Lung (tissue), 12 donors: ENCODE data around the gene CCDC27. TPM values are rescaled to one million over a fixed set of nuclear protein-coding genes. Genes with fewer than 3 reads are reported as not detected.

Experiments used
- ATAC-seq: fragments of 200-7000 bp; cut with Tn5 transposase; one replicate; pipeline ENCODE4 v1.9.1; 2020; ENCODE audit warnings: moderate number of reproducible peaks; ENCODE audit not compliant: insufficient read depth, low FRiP score
- DNase-seq, 3 donors: peaks; one replicate each; pipeline ENCODE4 v3.0.0-alpha.2; 2013 to 2017
- H3K27ac ChIP-seq, 2 donors: one replicate each; pipeline ENCODE4 v1.5.1; 2013; ENCODE audit warnings: mild to moderate bottlenecking in 2 of 2, moderate library complexity in 2 of 2, control low read depth in 1 of 2, inconsistent platforms in 1 of 2, low read depth in 1 of 2, low read length in 1 of 2
- H3K27me3 ChIP-seq, 3 donors: one replicate each; pipeline ENCODE4 v1.5.1; 2013; ENCODE audit warnings: low read length in 2 of 3; ENCODE audit not compliant: control insufficient read depth in 3 of 3, insufficient read depth in 3 of 3
- H3K36me3 ChIP-seq, 4 donors: one replicate each; pipeline ENCODE4 v1.5.1; 2013; ENCODE audit warnings: low read length in 4 of 4, mild to moderate bottlenecking in 1 of 4, moderate library complexity in 1 of 4; ENCODE audit not compliant: control insufficient read depth in 4 of 4, insufficient read depth in 4 of 4
- H3K4me1 ChIP-seq, 5 donors: one replicate each; pipeline ENCODE4 v1.5.1; 2013; ENCODE audit warnings: low read length in 5 of 5, mild to moderate bottlenecking in 2 of 5, moderate library complexity in 1 of 5; ENCODE audit not compliant: control insufficient read depth in 5 of 5, insufficient read depth in 5 of 5
- H3K4me3 ChIP-seq: one replicate; pipeline ENCODE4 v1.5.1; 2013; ENCODE audit warnings: mild to moderate bottlenecking, control low read depth, moderate library complexity
- H3K9ac ChIP-seq, 2 donors: one replicate each; pipeline ENCODE4 v1.5.1; 2013; ENCODE audit warnings: low read length in 2 of 2, control low read depth in 1 of 2; ENCODE audit not compliant: insufficient read depth in 1 of 2
- H3K9me3 ChIP-seq, 4 donors: one replicate each; pipeline ENCODE4 v1.5.1; 2013; ENCODE audit warnings: low read length in 3 of 4, mild to moderate bottlenecking in 1 of 4, moderate library complexity in 1 of 4; ENCODE audit not compliant: control insufficient read depth in 4 of 4, insufficient read depth in 3 of 4
- CTCF ChIP-seq: IDR thresholded peaks from 2 replicates; pipeline ENCODE4 v1.5.1; 2012; ENCODE audit warnings: mild to moderate bottlenecking; ENCODE audit errors: control extremely low read depth, extremely low read depth
- WGBS, 2 donors: extraction: QIAGEN DNeasy Blood & Tissue Kit; methylation state at CpG; one replicate each; pipeline ENCODE4 v1.1.7; 2013; 5-methylcytosine and 5-hydroxymethylcytosine counted together
- polyA plus RNA-seq, 2 donors: library from polyadenylated mRNA; stranded (reverse); fragments of 200-250 nt; gene quantifications; one replicate each; pipeline ENCODE4 v1.2.1, GENCODE V29; 2013
- total RNA-seq, 2 donors: library from RNA; depleted of rRNA in 1 of 2; stranded (reverse); fragments of >200 nt in 1 of 2; gene quantifications; one replicate each; pipeline ENCODE4 v1.2.1, GENCODE V29; 2014 to 2021
- donor health status: control.
- donor health status: control.
- donor health status: Bipolar disorder and iron deficiency.
- donor health status: healthy.
- donor health status: DM: yes; HTN: yes; CAD: no.

CCDC27 gene
- total and polyA plus RNA-seq, 4 donors: not detected

GRCh38 chr1:3742439-3743298 lies 9.6 kb upstream of the CCDC27 start:
- 85 to 91% methylated on average over 24 of the region's 24 CpGs for WGBS, 2 donors
- H3K4me3 ChIP-seq: no peak overlapping the region
- DNase-seq (no peak), ATAC-seq (no peak)
- TF ChIP-seq CTCF: no peak
- peaks cover 0 to 20% (median 4%) of the 10 kb centered on the region in 5 donors for H3K4me1 ChIP-seq
- no peaks in the 10 kb centered on the region for H3K9me3 ChIP-seq
- H3K9ac ChIP-seq: no peak overlapping the region
- peaks cover 4 to 32% (median 18%) of the 10 kb centered on the region in 4 donors for H3K36me3 ChIP-seq
- H3K27me3 ChIP-seq: no peaks in the 10 kb centered on the region
- H3K27ac ChIP-seq: no peak overlapping the region

GRCh38 chr1:3743421-3743820 lies 8.8 kb upstream of the CCDC27 start:
- no peak for DNase-seq
- Histone ChIP-seq H3K36me3 (peaks cover 4 to 26% (median 16%) of the 10 kb centered on the region in 4 donors), H3K4me1 (peaks cover 0 to 24% (median 4%) of the 10 kb centered on the region in 5 donors), H3K9ac (no peak overlapping the region), H3K27me3 (no peaks in the 10 kb centered on the region), H3K4me3 (no peak overlapping the region), H3K27ac (no peak overlapping the region), H3K9me3 (no peaks in the 10 kb centered on the region)
- 63 to 66% methylated on average over 4 of the region's 4 CpGs for WGBS, 2 donors
- ATAC-seq: no peak
- TF ChIP-seq CTCF: no peak

GRCh38 chr1:3743826-3744225 lies 8.4 kb upstream of the CCDC27 start:
- peaks cover 0 to 24% (median 4%) of the 10 kb centered on the region in 5 donors for H3K4me1 ChIP-seq
- no peak overlapping the region for H3K4me3 ChIP-seq
- WGBS, 2 donors: 94 to 96% methylated on average over 12 of the region's 12 CpGs
- H3K27me3 ChIP-seq: no peaks in the 10 kb centered on the region
- no peaks in the 10 kb centered on the region for H3K9me3 ChIP-seq
- TF ChIP-seq CTCF: no peak
- H3K27ac ChIP-seq: no peak overlapping the region
- peaks cover 3 to 24% (median 14%) of the 10 kb centered on the region in 4 donors for H3K36me3 ChIP-seq
- no peak for ATAC-seq
- H3K9ac ChIP-seq: no peak overlapping the region
- DNase-seq: no peak
